NCI-H446 treated with DMSO at 0.1 percent for 48 hours (cell line): ENCODE results near the gene MET.
"Not testable (repeated sequence)": the region's sequence is repeated elsewhere in the genome, so short reads cannot be mapped to it uniquely, and the experiment has no call there.

ENCODE experiments used
- DNase-seq: peaks from one replicate; lab custom pipeline; 2025; lab: John Stamatoyannopoulos, UW

The MET gene

GRCh38 chr7:116754186-116754585 lies 82.2 kb downstream of the MET start:
- DNase-seq = no peak

DNA sequence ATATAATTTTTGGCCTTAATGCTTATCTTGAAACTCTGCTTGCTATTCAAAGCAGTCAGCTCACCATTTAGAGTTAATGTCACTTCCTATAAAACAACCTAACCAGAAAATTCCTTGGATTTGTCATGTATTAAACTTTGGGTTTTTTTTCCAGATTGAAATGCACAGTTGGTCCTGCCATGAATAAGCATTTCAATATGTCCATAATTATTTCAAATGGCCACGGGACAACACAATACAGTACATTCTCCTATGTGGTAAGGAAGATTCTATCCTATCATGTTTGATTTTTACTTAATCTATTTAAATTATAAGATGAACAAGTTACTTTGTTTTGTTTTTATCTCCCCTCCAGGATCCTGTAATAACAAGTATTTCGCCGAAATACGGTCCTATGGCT lies 85.3 kb downstream of the MET start:
- DNase-seq = no peak

DNA sequence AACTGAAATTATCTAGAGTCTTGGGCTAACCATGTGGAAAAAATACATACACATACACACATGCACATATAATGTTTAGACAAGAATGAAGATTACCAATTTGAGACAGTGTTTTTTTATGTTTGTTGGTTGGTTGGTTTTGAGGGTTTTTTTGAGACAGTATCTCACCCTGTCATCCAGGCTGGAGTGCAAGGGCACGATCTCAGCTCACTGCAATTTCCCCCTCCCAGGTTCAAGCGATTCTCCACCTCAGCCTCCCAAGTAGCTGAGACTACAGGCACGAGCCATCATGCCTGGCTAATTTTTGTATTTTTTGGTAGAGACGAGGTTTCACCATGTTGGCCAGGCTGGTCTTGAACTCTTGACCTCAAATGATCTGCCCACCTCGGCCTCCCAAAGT lies 87.6 kb downstream of the MET start:
- not testable (repeated sequence) for DNase-seq

DNA sequence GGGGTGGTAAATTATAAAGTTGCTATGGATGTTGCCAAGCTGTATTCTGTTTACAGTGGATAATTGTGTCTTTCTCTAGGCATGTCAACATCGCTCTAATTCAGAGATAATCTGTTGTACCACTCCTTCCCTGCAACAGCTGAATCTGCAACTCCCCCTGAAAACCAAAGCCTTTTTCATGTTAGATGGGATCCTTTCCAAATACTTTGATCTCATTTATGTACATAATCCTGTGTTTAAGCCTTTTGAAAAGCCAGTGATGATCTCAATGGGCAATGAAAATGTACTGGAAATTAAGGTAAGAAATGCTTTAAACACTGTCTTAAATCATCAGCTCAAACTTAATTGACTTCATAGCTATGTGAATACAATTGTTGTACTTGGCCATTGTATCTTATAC lies 91.0 kb downstream of the MET start:
- DNase-seq = no peak

GRCh38 chr7:116763647-116764046 lies 91.7 kb downstream of the MET start:
- no peak for DNase-seq

DNA sequence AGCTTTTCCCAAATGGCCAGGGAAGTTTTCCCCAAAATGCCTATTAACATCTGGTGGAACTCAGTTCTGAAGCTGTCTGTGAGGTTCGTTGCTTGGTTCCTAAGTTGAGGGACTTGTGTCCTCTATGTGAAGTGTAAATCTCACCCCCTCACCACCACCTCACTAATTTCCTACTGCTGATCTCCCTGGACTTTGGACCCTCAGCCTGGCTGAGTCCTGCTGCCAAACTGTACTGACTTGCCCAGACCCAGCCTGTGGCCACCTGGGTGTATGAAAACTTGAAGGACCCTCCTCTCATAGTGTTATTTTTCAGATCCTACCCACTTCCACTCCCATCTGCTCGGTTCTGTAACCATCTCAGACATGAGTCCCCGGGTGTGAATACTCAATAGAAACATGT lies 94.9 kb downstream of the MET start:
- DNase-seq = no peak

DNA sequence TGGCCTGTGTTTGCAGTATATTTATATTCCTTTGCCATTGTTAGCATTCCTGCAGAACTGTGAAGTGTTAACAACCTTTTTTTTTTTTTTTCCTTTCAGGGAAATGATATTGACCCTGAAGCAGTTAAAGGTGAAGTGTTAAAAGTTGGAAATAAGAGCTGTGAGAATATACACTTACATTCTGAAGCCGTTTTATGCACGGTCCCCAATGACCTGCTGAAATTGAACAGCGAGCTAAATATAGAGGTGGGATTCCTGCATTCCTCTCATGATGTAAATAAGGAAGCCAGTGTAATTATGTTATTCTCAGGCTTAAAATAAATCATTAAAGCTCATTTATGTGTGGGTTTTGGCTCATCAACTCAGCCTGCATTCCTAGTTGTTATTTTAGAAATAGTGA lies 97.5 kb downstream of the MET start:
- DNase-seq = no peak

- DNase-seq = no peak
Measured at GRCh38 chr7:116770941-116771340, 98.9 kb downstream of the MET start.

DNA sequence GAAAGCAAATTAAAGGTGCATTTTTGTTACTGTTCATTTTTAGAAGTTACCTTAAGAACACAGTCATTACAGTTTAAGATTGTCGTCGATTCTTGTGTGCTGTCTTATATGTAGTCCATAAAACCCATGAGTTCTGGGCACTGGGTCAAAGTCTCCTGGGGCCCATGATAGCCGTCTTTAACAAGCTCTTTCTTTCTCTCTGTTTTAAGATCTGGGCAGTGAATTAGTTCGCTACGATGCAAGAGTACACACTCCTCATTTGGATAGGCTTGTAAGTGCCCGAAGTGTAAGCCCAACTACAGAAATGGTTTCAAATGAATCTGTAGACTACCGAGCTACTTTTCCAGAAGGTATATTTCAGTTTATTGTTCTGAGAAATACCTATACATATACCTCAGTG lies 99.6 kb downstream of the MET start:
- DNase-seq = no peak

GRCh38 chr7:116772423-116772863 lies 100.4 kb downstream of the MET start:
- DNase-seq = no peak

DNA sequence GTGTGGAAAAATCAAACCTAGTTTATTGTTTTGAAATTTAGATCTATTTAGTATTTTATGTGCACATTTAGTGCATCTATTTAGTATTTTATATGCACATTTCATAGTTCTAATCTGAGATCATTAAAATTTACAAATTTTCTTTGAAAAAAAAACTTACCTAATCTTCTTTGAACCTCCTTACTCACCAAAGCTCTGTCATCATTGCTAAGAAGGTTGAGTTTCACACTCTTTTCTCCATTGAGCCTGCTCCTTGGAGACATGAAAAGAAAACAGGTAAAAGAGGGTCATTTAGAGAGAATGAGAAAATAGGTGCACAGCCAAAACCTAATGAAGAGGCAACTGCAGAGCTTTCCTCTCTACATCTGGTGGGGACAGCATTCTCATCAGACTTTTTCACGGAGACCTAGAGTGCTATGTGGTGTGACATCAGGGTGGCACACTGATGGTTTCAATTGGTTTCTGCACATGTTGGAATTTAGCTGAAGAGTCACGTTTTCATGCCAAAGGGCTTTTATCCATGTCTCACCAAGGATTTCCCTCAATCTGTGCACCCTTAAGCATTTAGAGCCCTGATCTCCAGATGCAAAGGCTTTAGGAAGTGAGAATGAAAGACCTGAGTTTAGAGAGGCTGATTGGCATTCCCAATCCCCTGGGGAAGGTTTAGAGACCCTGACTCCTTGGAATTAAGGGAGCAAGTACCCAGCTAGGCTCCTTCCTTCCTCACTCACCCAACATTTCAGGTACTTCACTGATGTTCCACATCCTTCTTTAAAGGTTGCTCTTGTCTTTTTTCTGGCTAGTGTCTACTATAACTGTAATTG lies 101.1 kb downstream of the MET start:
- no peak for DNase-seq

GRCh38 chr7:116776046-116776445 lies 104.0 kb downstream of the MET start:
- no peak for DNase-seq

GRCh38 chr7:116776610-116777289 lies 104.8 kb downstream of the MET start:
- DNase-seq = no peak

DNA sequence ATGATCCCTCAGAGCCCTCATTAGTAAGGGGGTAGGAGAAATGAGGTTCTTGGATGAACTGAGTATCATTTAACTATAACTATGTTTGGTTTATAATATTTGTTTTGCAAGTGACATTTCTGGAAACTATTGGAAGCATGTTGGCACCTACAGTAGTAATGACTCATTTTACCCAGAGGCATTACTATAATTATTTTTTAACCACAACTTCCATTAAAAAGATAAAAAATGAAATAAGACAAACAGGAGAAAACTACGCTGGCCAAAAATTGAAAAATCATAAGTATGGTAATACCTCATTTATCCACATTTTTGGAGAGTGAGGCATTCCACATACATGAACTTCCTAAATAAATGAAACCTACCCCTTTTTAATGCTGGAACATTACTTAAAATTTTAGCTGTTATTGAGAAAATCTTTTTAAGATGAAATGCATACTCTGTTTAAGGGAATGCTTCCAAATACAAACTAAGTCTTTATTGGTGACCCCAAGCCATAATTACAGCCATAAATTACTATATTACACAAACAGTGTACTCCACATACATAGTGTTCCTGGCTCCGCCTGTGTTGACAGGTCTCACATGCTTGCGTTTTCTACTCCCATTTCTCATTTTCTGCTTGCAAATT lies 105.8 kb downstream of the MET start:
- DNase-seq = no peak

DNA sequence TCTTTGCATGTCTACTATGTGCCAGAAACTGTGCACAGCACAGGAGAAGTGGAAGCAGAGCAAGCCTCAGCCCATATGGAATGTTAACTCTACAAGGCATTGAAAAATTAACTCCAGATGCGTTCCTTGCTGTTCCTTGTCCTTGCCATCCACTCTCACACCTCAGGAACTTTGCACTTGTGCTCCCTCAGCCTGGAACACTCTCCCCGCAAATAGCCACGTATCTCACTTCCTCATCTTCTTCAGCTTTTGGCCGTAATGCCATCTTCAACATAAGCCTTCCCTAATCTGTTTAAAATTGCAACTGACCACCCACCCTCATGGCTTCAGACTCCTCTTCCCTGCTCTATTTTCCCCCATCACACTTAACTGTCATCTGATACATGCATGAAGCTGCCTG lies 107.2 kb downstream of the MET start:
- DNase-seq = no peak

DNA sequence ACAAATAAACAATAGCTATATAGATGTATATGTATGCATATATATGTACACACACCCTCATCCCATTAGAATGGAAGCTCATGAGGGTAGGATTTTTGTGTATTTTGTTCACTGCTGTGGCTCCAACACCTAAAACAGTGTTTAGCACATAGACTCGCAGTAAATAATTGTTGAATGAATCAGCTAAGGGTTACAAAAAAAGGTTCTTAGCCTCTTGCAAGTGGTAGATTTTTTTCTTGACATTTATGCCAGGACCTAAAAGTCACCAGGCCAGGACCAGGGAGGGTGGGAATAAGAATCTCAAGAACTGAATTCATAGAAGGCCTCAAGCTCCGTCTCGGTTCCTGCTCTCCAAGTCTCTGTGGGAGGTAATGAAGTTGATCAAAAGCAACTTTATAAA lies 107.9 kb downstream of the MET start:
- DNase-seq = no peak

DNA sequence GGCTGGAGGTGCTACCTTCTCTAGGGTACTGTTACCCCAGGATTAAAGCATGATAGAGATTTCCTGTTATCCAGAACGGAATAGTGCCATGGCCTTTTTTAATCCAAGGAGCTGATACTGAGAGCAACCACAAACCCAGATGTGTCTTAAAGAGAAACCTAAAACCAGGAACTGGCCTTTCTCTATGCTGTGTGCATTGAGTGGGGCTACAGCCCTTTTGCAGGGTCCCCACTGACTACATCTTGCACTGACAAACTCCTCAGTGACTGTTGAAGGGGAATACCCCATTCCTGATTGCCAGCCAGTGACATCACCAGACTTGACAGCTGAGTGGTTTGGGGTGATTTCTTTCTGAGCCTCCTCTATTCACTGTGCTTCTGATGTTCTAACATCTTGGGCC lies 108.5 kb downstream of the MET start:
- no peak for DNase-seq

GRCh38 chr7:116780966-116781365 lies 109.0 kb downstream of the MET start:
- DNase-seq = no peak

GRCh38 chr7:116781584-116781983 lies 109.6 kb downstream of the MET start:
- no peak for DNase-seq

- DNase-seq = no peak
Measured at GRCh38 chr7:116782177-116782711, 110.2 kb downstream of the MET start.

GRCh38 chr7:116783666-116784318 lies 111.8 kb downstream of the MET start:
- DNase-seq = no peak

- no peak for DNase-seq
Measured at GRCh38 chr7:116784647-116785046, 112.7 kb downstream of the MET start.
